COLO668 (cell line): ENCODE results near the gene PAQR5.
A peak's percentile ranks its signal among the peaks of the same experiment; 100 is the strongest.

ENCODE experiments used
- DNase-seq: peaks from one replicate; lab custom pipeline; 2025; ENCODE audit not compliant: unreplicated experiment; lab: John Stamatoyannopoulos, UW

The PAQR5 gene

GRCh38 chr15:69390575-69390974 is 91.9 kb downstream of the PAQR5 start:
- no peak for DNase-seq

- DNase-seq, result no peak
Measured at GRCh38 chr15:69391046-69391757, 92.5 kb downstream of the PAQR5 start.

- no peak for DNase-seq
Measured at GRCh38 chr15:69392352-69392751, 93.6 kb downstream of the PAQR5 start.

- DNase-seq, result no peak
Measured at GRCh38 chr15:69393831-69394491, 95.2 kb downstream of the PAQR5 start.

GRCh38 chr15:69394556-69395282 is 96.0 kb downstream of the PAQR5 start:
- peak; percentile 79 for DNase-seq

GRCh38 chr15:69395460-69395859 is 96.7 kb downstream of the PAQR5 start:
- no peak for DNase-seq

- DNase-seq, result no peak
Measured at GRCh38 chr15:69395991-69396390, 97.3 kb downstream of the PAQR5 start.

- DNase-seq, result no peak
Measured at GRCh38 chr15:69398491-69398891, 99.8 kb downstream of the PAQR5 start.

- DNase-seq, result no peak
Measured at GRCh38 chr15:69400850-69401249, 102.1 kb downstream of the PAQR5 start.

- no peak for DNase-seq
Measured at GRCh38 chr15:69402816-69403215, 104.1 kb downstream of the PAQR5 start.

GRCh38 chr15:69403594-69403993 is 104.9 kb downstream of the PAQR5 start:
- DNase-seq, result no peak

- DNase-seq, result no peak
Measured at GRCh38 chr15:69405110-69405509, 106.4 kb downstream of the PAQR5 start.

- DNase-seq, result no peak
Measured at GRCh38 chr15:69407719-69408400, 109.1 kb downstream of the PAQR5 start.

- no peak for DNase-seq
Measured at GRCh38 chr15:69408841-69409240, 110.1 kb downstream of the PAQR5 start.

- DNase-seq, result peak; percentile 45
Measured at GRCh38 chr15:69410248-69410874, 111.6 kb downstream of the PAQR5 start.

GRCh38 chr15:69412274-69412673 is 113.6 kb downstream of the PAQR5 start:
- no peak for DNase-seq

- DNase-seq, result no peak
Measured at GRCh38 chr15:69412701-69413100, 114.0 kb downstream of the PAQR5 start.

GRCh38 chr15:69413822-69414700 is 115.3 kb downstream of the PAQR5 start, which contains the start of gene KIF23:
Gene KIF23 (plus strand): TSS chr15:69414349. CDS start chr15:69414466, 117 bp downstream.
- DNase-seq, result peak; percentile 95

GRCh38 chr15:69414701-69415167 is 116.0 kb downstream of the PAQR5 start:
- peak; percentile 36 for DNase-seq

GRCh38 chr15:69415381-69415780 is 116.7 kb downstream of the PAQR5 start:
- DNase-seq, result no peak
